Measurements from ENCODE around the gene DKK3. TPM values are rescaled to one million over a fixed set of nuclear protein-coding genes. Genes with fewer than 3 reads are reported as not detected.

Gene DKK3
- total RNA-seq, 1 donor: 72.4 TPM

DNA sequence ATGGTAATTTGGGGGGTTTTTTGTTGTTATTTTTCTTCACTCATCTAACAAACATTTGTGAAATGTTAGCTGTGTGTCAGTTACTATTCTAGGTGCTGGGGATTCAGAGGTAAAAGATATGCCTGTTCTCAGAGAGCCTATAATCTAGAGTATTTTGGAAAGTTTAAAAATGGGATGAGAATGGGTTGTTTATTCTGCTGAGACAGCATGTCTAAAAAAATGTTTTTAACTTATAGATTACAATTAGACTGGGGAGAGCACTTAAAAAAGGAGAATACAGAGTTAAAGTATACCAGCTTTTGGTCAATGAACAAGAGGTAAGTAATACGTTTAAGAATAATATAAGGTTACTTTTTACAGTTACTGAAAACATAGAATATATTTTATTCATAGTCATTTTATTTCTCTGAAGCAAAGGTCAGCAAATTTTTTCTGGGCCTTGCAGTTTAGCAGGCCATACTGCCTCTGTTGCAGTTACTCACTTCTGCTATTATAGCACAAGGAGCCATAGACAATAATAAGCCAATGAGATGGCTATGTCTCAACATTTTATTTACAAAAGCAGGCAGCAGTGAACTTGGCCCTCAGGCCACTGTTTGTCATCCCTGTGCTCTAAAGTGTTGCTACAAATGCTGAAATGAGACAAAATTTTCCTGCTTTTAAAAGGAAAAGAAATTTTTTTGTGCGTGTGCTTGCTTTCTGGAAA lies 60.0 kb downstream of the DKK3 start:
- Histone ChIP-seq H3K27ac (ENCODE audit: low read depth, low read length) (no peak overlapping the region), H3K36me3 (ENCODE audit: insufficient read depth, low read length) (peaks cover 54% of the 10 kb centered on the region)
- no peak for DNase-seq (ENCODE audit: insufficient read length, low spot score, missing footprints)

DNA sequence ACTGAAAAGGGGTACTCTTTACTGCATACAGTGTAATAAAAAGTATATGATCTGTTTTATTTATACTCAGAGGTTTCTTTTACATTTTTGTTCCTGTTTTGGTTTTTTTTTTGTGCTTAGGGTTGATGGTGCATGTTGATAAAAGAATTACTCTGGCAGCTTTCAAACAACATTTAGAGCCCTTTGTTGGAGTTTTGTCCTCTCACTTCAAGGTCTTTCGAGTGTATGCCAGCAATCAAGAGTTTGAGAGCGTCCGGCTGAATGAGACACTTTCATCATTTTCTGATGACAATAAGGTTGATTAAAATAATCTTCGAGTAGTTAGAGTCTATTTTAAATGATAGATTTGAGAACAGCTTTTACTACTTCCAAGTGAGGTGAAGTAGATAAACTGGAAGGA lies 60.6 kb downstream of the DKK3 start:
- Histone ChIP-seq H3K27me3 (ENCODE audit: insufficient read depth, low read length) (no peaks in the 10 kb centered on the region), H3K36me3 (ENCODE audit: insufficient read depth, low read length) (peaks cover 52% of the 10 kb centered on the region)
- TF ChIP-seq, protein P1, sequence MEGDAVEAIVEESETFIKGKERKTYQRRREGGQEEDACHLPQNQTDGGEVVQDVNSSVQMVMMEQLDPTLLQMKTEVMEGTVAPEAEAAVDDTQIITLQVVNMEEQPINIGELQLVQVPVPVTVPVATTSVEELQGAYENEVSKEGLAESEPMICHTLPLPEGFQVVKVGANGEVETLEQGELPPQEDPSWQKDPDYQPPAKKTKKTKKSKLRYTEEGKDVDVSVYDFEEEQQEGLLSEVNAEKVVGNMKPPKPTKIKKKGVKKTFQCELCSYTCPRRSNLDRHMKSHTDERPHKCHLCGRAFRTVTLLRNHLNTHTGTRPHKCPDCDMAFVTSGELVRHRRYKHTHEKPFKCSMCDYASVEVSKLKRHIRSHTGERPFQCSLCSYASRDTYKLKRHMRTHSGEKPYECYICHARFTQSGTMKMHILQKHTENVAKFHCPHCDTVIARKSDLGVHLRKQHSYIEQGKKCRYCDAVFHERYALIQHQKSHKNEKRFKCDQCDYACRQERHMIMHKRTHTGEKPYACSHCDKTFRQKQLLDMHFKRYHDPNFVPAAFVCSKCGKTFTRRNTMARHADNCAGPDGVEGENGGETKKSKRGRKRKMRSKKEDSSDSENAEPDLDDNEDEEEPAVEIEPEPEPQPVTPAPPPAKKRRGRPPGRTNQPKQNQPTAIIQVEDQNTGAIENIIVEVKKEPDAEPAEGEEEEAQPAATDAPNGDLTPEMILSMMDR (IDR thresholded peaks at IDR 0.05; ENCODE audit: extremely low read depth, low read depth, low read length): no peak

More for the DNA sequence above, 60.0 kb downstream of the DKK3 start:
- H3K79me2 ChIP-seq (ENCODE audit: insufficient read depth, low read length): peaks cover 5% of the 10 kb centered on the region
- no peaks in the 10 kb centered on the region for H3K27me3 ChIP-seq (ENCODE audit: insufficient read depth, low read length)
- H3K9me3 ChIP-seq (ENCODE audit: low read depth, low read length): no peaks in the 10 kb centered on the region
- TF ChIP-seq, protein P1 (IDR thresholded peaks at IDR 0.05; ENCODE audit: extremely low read depth, low read depth, low read length): no peak
- no peak overlapping the region for H3K4me2 ChIP-seq (ENCODE audit: insufficient read depth, low read length)
- H2AFZ ChIP-seq (ENCODE audit: low read length): no peak overlapping the region
- no peaks in the 10 kb centered on the region for H4K20me1 ChIP-seq (ENCODE audit: insufficient read depth, low read length)
- no peak overlapping the region for H3K4me3 ChIP-seq (ENCODE audit: insufficient read depth, low read length)
- peaks cover 12% of the 10 kb centered on the region for H3K4me1 ChIP-seq (ENCODE audit: insufficient read depth, low read length)

DNA sequence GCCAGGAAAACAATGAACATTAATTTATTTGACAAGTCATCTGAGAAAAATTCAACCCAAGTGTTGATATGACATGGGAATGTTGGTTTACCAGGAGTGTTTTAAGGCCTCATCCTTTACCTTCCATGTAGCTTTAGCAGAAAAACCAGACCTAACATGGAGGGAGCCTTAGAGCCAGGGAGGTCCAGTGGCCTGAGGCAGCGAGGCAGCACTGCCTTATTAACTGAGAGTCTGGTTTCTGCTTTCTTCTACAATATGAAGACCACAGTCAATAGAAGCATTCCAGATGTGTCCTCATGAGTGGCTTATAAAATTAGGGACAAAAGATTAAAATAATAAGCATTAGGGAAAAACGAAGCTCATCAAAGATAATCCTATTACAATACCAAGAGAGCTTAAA lies 61.5 kb downstream of the DKK3 start:
- Histone ChIP-seq H3K36me3 (ENCODE audit: insufficient read depth, low read length) (peaks cover 52% of the 10 kb centered on the region), H3K4me3 (ENCODE audit: insufficient read depth, low read length) (no peak overlapping the region), H3K27me3 (ENCODE audit: insufficient read depth, low read length) (no peaks in the 10 kb centered on the region), H3K4me1 (ENCODE audit: insufficient read depth, low read length) (peaks cover 12% of the 10 kb centered on the region), H3K4me2 (ENCODE audit: insufficient read depth, low read length) (no peak overlapping the region), H3K79me2 (ENCODE audit: insufficient read depth, low read length) (peaks cover 5% of the 10 kb centered on the region), H3K9me3 (ENCODE audit: low read depth, low read length) (no peaks in the 10 kb centered on the region), H2AFZ (ENCODE audit: low read length) (no peak overlapping the region), H3K27ac (ENCODE audit: low read depth, low read length) (peak overlapping the region; percentile 66), H4K20me1 (ENCODE audit: insufficient read depth, low read length) (no peaks in the 10 kb centered on the region)
- TF ChIP-seq, protein P1 (IDR thresholded peaks at IDR 0.05; ENCODE audit: extremely low read depth, low read depth, low read length): no peak
- DNase-seq (ENCODE audit: insufficient read length, low spot score, missing footprints): no peak

More for the DNA sequence above, 60.6 kb downstream of the DKK3 start:
- Histone ChIP-seq H2AFZ (ENCODE audit: low read length) (no peak overlapping the region), H3K4me3 (ENCODE audit: insufficient read depth, low read length) (no peak overlapping the region), H3K4me2 (ENCODE audit: insufficient read depth, low read length) (no peak overlapping the region), H4K20me1 (ENCODE audit: insufficient read depth, low read length) (no peaks in the 10 kb centered on the region), H3K4me1 (ENCODE audit: insufficient read depth, low read length) (peaks cover 12% of the 10 kb centered on the region), H3K79me2 (ENCODE audit: insufficient read depth, low read length) (peaks cover 5% of the 10 kb centered on the region), H3K27ac (ENCODE audit: low read depth, low read length) (no peak overlapping the region), H3K9me3 (ENCODE audit: low read depth, low read length) (no peaks in the 10 kb centered on the region)
- DNase-seq (ENCODE audit: insufficient read length, low spot score, missing footprints): no peak

DNA sequence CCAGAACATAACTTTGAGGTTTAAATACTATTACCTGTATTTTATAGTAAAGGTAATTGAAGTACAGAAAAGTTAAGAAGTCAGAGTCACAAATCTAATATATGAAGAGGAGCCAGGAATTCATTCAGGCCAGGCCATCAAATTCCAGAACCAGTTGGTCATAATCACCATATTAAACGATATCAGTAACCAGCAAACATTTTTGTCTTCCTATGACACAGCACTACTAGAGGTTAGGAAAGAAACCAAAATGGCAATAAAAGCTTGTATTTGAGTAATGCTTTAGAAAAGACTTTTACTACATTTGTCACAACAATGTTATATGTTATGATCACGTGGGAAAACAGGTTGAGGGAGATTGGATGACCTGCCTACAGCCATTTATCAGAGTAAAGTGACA lies 62.2 kb downstream of the DKK3 start:
- H3K9me3 ChIP-seq (ENCODE audit: low read depth, low read length): no peaks in the 10 kb centered on the region
- no peak overlapping the region for H3K4me3 ChIP-seq (ENCODE audit: insufficient read depth, low read length)
- no peak overlapping the region for H3K4me2 ChIP-seq (ENCODE audit: insufficient read depth, low read length)
- no peaks in the 10 kb centered on the region for H3K27me3 ChIP-seq (ENCODE audit: insufficient read depth, low read length)
- H2AFZ ChIP-seq (ENCODE audit: low read length): no peak overlapping the region
- TF ChIP-seq, protein P1 (IDR thresholded peaks at IDR 0.05; ENCODE audit: extremely low read depth, low read depth, low read length): no peak
- H3K4me1 ChIP-seq (ENCODE audit: insufficient read depth, low read length): peaks cover 12% of the 10 kb centered on the region
- H4K20me1 ChIP-seq (ENCODE audit: insufficient read depth, low read length): no peaks in the 10 kb centered on the region
- peaks cover 5% of the 10 kb centered on the region for H3K79me2 ChIP-seq (ENCODE audit: insufficient read depth, low read length)
- H3K36me3 ChIP-seq (ENCODE audit: insufficient read depth, low read length): peaks cover 51% of the 10 kb centered on the region
- DNase-seq (ENCODE audit: insufficient read length, low spot score, missing footprints): peak; percentile 78
- H3K27ac ChIP-seq (ENCODE audit: low read depth, low read length): peak overlapping the region; percentile 66

All from osteoblast (primary cell).